ENCODE results near the gene TCN2. TPM values are rescaled to one million over a fixed set of nuclear protein-coding genes. Genes with fewer than 3 reads are reported as not detected.
"Not testable (repeated sequence)": the region's sequence is repeated elsewhere in the genome, so short reads cannot be mapped to it uniquely, and the experiment has no call there.

TCN2 gene
- polyA plus RNA-seq (2013, experiment 1 of 2) = 16.2 TPM
- 16.3 TPM for polyA plus RNA-seq (2013, experiment 2 of 2)

DNA sequence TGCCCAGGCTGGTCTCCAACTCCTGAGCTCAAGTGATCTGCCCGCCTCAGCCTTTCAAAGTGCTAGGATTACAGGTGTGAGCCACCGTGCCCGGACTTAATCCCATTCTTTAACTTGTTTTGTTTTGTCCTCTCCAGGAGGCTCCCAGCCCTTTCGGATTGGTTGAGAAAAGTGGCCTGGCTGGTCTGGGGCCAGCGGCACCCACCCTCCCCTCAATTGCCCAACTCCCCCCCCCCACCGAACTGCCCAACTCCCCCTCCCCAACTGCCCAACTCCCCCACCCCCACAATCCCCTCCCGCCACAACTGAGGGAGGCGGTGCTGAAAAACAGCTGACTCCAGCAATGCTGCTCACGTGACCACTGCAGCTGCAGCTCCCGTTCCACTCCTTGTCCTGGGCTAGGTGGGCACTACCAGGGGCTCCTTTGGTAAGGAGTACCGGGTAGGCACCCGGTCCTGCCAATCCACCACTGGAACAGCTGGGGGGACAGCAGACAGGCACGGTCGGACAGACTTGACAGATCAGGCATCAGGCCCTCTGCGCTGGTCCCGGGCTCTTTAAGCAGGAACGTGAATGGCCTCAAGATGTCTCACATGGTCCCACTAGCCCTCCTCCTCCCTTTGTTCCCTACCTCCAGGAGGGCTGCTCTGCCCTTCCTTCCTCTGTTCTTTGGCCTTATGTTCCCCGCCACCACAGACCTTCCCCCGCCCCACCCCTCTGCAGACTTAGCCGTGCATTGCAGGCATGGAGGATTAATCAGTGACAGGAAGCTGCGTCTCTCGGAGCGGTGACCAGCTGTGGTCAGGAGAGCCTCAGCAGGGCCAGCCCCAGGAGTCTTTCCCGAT lies at the start of gene TCN2:
TSS of gene TCN2 (plus strand) at position 720 of the 845 bp plus-strand sequence. CDS start 158 bp downstream, outside the sequence.
- H2AK5ac ChIP-seq (ENCODE audit: low read length, severe bottlenecking) = peak within 1 kb of the TSS; percentile 95
- peak within 1 kb of the TSS; percentile 54 for H2AFZ ChIP-seq (ENCODE audit: low read depth, low read length)
- H4K8ac ChIP-seq (ENCODE audit: low read length) = peak within 1 kb of the TSS; percentile 99
- H3K79me1 ChIP-seq (replicated peaks; ENCODE audit: low read length, poor library complexity, severe bottlenecking) = peaks cover 1% of the 10 kb centered on the region
- peaks cover 0 to 6% of the 10 kb centered on the region in 2 experiments for H3K36me3 ChIP-seq (ENCODE audit: control insufficient read depth in 1 of 2, insufficient read depth in 2 of 2, low read depth in 1 of 2, low read length in 2 of 2)
- H3K18ac ChIP-seq (ENCODE audit: low read depth in 1 of 2, low read length in 2 of 2) = peak within 1 kb of the TSS; percentile 95 to 97
- H3K14ac ChIP-seq (ENCODE audit: low read length in 2 of 2) = peak within 1 kb of the TSS in 1 of 2 experiments; percentile 53
- peak within 1 kb of the TSS; percentile 67 to 88 for H2BK12ac ChIP-seq (ENCODE audit: low read length in 2 of 2)
- H3K9ac ChIP-seq (ENCODE audit: low read length) = peak within 1 kb of the TSS; percentile 85
- H3K27ac ChIP-seq (ENCODE audit: low read length, poor library complexity, severe bottlenecking) = peak within 1 kb of the TSS; percentile 98
- peak within 1 kb of the TSS; percentile 93 for H3K4me2 ChIP-seq (ENCODE audit: low read length, poor library complexity, severe bottlenecking)
- H3K4me1 ChIP-seq (ENCODE audit: control insufficient read depth, insufficient read depth, low read depth, low read length) = peaks cover 28% of the 10 kb centered on the region
- H4K91ac ChIP-seq (ENCODE audit: low read length) = peak within 1 kb of the TSS; percentile 96
- H3K23ac ChIP-seq (ENCODE audit: low read length in 2 of 2) = no peak within 1 kb of the TSS
- peak within 1 kb of the TSS; percentile 91 for H2BK5ac ChIP-seq (ENCODE audit: low read depth, low read length, poor library complexity, severe bottlenecking)
- no peaks in the 10 kb centered on the region for H3K27me3 ChIP-seq (ENCODE audit: control insufficient read depth in 1 of 2, insufficient read depth in 1 of 2, low read length in 2 of 2)
- DNase-seq = peak; percentile 88
- 3% methylated on average over 23 of the region's 24 CpGs for WGBS
- peak within 1 kb of the TSS; percentile 75 for H2BK15ac ChIP-seq (ENCODE audit: low read depth, poor library complexity, severe bottlenecking)
- peak within 1 kb of the TSS; percentile 50 for H2BK120ac ChIP-seq (ENCODE audit: low read depth, low read length)
- H3K4ac ChIP-seq (ENCODE audit: low read depth in 1 of 2, low read length in 2 of 2) = peak within 1 kb of the TSS; percentile 47 to 76
- peak within 1 kb of the TSS; percentile 54 to 82 for H3K4me3 ChIP-seq (ENCODE audit: insufficient read depth in 1 of 2, low read depth in 1 of 2, low read length in 2 of 2)
- no peaks in the 10 kb centered on the region for H3K9me3 ChIP-seq (ENCODE audit: control insufficient read depth, low read length)

DNA sequence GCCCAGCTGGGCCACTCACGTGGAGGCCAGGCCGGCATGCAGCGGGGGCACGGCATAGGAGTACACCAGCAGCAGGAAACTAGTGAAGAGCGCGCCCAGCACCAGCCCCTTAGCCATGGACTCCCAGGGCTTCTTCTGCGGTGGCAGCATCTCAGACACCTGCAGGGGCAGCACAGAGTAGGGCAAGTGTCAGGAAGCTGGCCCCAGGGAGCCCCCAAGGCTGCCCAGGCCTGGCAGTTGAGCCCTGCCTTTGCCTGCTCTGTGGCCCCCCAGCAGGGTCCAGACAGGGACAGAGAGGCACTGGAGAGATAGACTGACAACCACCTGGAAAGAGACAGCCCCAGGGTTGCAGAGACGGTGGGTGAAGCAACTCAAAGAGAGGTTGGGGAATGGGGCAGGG lies 49.7 kb upstream of the TCN2 start:
- WGBS = 82% methylated on average over 8 of the region's 8 CpGs
- DNase-seq = no peak
- Histone ChIP-seq H3K4me2 (ENCODE audit: low read length, poor library complexity, severe bottlenecking) (no peak overlapping the region), H2AK5ac (ENCODE audit: low read length, severe bottlenecking) (no peak overlapping the region), H4K8ac (ENCODE audit: low read length) (no peak overlapping the region), H3K4me1 (ENCODE audit: control insufficient read depth, insufficient read depth, low read depth, low read length) (peaks cover 29% of the 10 kb centered on the region), H3K27ac (ENCODE audit: low read length, poor library complexity, severe bottlenecking) (no peak overlapping the region), H3K9ac (ENCODE audit: low read length) (no peak overlapping the region), H2BK120ac (ENCODE audit: low read depth, low read length) (no peak overlapping the region), H2BK5ac (ENCODE audit: low read depth, low read length, poor library complexity, severe bottlenecking) (no peak overlapping the region), H2AFZ (ENCODE audit: low read depth, low read length) (no peak overlapping the region), H3K27me3 (ENCODE audit: control insufficient read depth in 1 of 2, insufficient read depth in 1 of 2, low read length in 2 of 2) (peaks cover 0 to 18% of the 10 kb centered on the region in 2 experiments), H3K4ac (ENCODE audit: low read depth in 1 of 2, low read length in 2 of 2) (no peak overlapping the region), H3K23ac (ENCODE audit: low read length in 2 of 2) (no peak overlapping the region), H4K91ac (ENCODE audit: low read length) (no peak overlapping the region), H3K4me3 (ENCODE audit: insufficient read depth in 1 of 2, low read depth in 1 of 2, low read length in 2 of 2) (no peak overlapping the region), H3K36me3 (ENCODE audit: control insufficient read depth in 1 of 2, insufficient read depth in 2 of 2, low read depth in 1 of 2, low read length in 2 of 2) (peaks cover 0 to 43% of the 10 kb centered on the region in 2 experiments), H3K79me1 (replicated peaks; ENCODE audit: low read length, poor library complexity, severe bottlenecking) (peaks cover 17% of the 10 kb centered on the region), H3K14ac (ENCODE audit: low read length in 2 of 2) (peak overlapping the region in 1 of 2 experiments; percentile 23), H3K9me3 (ENCODE audit: control insufficient read depth, low read length) (no peaks in the 10 kb centered on the region), H2BK15ac (ENCODE audit: low read depth, poor library complexity, severe bottlenecking) (no peak overlapping the region), H2BK12ac (ENCODE audit: low read length in 2 of 2) (no peak overlapping the region), H3K18ac (ENCODE audit: low read depth in 1 of 2, low read length in 2 of 2) (no peak overlapping the region)

DNA sequence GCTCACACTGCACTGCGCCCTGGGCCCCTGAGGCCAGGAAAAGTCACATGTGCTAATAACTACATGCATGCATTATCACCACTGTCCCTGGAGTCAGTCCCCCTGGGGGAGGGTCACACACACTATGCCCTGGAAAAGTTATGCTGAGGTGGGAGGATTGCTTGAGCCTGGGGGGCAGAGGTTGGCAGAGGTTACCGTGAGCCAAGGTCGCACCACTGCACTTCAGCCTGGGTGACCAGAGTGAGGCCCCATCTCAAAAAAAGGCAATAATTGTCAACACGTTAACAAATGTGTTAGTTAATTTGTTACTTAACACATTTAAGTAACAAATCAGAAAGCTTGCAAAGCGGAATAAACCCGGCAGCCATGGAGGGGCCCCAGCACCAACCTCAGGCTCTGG lies 47.1 kb upstream of the TCN2 start:
- Histone ChIP-seq H3K27ac (ENCODE audit: low read length, poor library complexity, severe bottlenecking) (peak overlapping the region; percentile 24), H2AK5ac (ENCODE audit: low read length, severe bottlenecking) (no peak overlapping the region), H3K18ac (ENCODE audit: low read depth in 1 of 2, low read length in 2 of 2) (no peak overlapping the region), H4K91ac (ENCODE audit: low read length) (no peak overlapping the region), H3K4me1 (ENCODE audit: control insufficient read depth, insufficient read depth, low read depth, low read length) (peaks cover 43% of the 10 kb centered on the region), H3K79me1 (replicated peaks; ENCODE audit: low read length, poor library complexity, severe bottlenecking) (peaks cover 18% of the 10 kb centered on the region), H2BK15ac (ENCODE audit: low read depth, poor library complexity, severe bottlenecking) (no peak overlapping the region), H2BK5ac (ENCODE audit: low read depth, low read length, poor library complexity, severe bottlenecking) (no peak overlapping the region), H3K27me3 (ENCODE audit: control insufficient read depth in 1 of 2, insufficient read depth in 1 of 2, low read length in 2 of 2) (peaks cover 0 to 32% of the 10 kb centered on the region in 2 experiments), H4K8ac (ENCODE audit: low read length) (no peak overlapping the region), H3K9me3 (ENCODE audit: control insufficient read depth, low read length) (no peaks in the 10 kb centered on the region), H3K23ac (ENCODE audit: low read length in 2 of 2) (no peak overlapping the region), H2AFZ (ENCODE audit: low read depth, low read length) (no peak overlapping the region), H3K4me2 (ENCODE audit: low read length, poor library complexity, severe bottlenecking) (no peak overlapping the region), H3K36me3 (ENCODE audit: control insufficient read depth in 1 of 2, insufficient read depth in 2 of 2, low read depth in 1 of 2, low read length in 2 of 2) (peaks cover 0 to 30% of the 10 kb centered on the region in 2 experiments), H3K14ac (ENCODE audit: low read length in 2 of 2) (no peak overlapping the region), H3K4ac (ENCODE audit: low read depth in 1 of 2, low read length in 2 of 2) (no peak overlapping the region), H2BK12ac (ENCODE audit: low read length in 2 of 2) (no peak overlapping the region), H2BK120ac (ENCODE audit: low read depth, low read length) (no peak overlapping the region), H3K4me3 (ENCODE audit: insufficient read depth in 1 of 2, low read depth in 1 of 2, low read length in 2 of 2) (no peak overlapping the region), H3K9ac (ENCODE audit: low read length) (no peak overlapping the region)
- DNase-seq = no peak
- WGBS = 77% methylated on average over 6 of the region's 6 CpGs

DNA sequence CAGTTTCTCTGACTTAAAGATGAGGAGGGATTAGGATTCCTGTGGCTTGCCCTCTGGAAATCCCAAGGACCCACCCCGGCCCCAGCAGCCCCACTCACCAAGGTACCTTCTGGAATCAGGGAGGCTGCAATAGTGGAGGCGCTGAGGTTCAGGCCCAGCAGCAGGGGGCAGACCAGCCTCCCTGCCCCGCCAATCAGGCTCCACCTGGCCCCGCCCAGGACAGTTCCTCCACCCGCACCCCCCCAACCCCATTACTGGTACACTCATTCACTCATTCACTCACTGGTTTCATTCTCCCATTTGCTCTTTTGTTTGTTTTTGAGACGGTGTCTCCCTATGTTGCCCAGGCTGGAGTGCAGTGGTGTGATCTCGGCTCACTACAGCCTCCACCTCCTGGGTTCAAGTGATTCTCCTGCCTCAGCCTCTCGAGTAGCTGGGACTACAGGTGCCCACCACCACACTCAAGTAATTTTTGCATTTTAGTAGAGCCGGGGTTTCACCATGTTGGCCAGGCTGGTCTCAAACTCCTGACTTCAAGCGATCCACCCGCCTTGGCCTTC lies 46.3 kb upstream of the TCN2 start:
- Histone ChIP-seq H3K4me1 (ENCODE audit: control insufficient read depth, insufficient read depth, low read depth, low read length) (peaks cover 47% of the 10 kb centered on the region), H3K27ac (ENCODE audit: low read length, poor library complexity, severe bottlenecking) (peak overlapping the region; percentile 24), H3K79me1 (replicated peaks; ENCODE audit: low read length, poor library complexity, severe bottlenecking) (peaks cover 20% of the 10 kb centered on the region), H2AK5ac (ENCODE audit: low read length, severe bottlenecking) (peak overlapping the region; percentile 72), H2BK5ac (ENCODE audit: low read depth, low read length, poor library complexity, severe bottlenecking) (peak overlapping the region; percentile 47), H3K36me3 (ENCODE audit: control insufficient read depth in 1 of 2, insufficient read depth in 2 of 2, low read depth in 1 of 2, low read length in 2 of 2) (peaks cover 0 to 22% of the 10 kb centered on the region in 2 experiments), H3K27me3 (ENCODE audit: control insufficient read depth in 1 of 2, insufficient read depth in 1 of 2, low read length in 2 of 2) (peaks cover 0 to 41% of the 10 kb centered on the region in 2 experiments)
- H4K8ac ChIP-seq (ENCODE audit: low read length); DNase-seq; H2BK12ac ChIP-seq (ENCODE audit: low read length in 2 of 2); H3K4me2 ChIP-seq (ENCODE audit: low read length, poor library complexity, severe bottlenecking); H4K91ac ChIP-seq (ENCODE audit: low read length); H3K9me3 ChIP-seq (ENCODE audit: control insufficient read depth, low read length); H3K14ac ChIP-seq (ENCODE audit: low read length in 2 of 2); H3K23ac ChIP-seq (ENCODE audit: low read length in 2 of 2); H3K4ac ChIP-seq (ENCODE audit: low read depth in 1 of 2, low read length in 2 of 2); H2AFZ ChIP-seq (ENCODE audit: low read depth, low read length); H3K18ac ChIP-seq (ENCODE audit: low read depth in 1 of 2, low read length in 2 of 2); H3K4me3 ChIP-seq (ENCODE audit: insufficient read depth in 1 of 2, low read depth in 1 of 2, low read length in 2 of 2); H3K9ac ChIP-seq (ENCODE audit: low read length); H2BK120ac ChIP-seq (ENCODE audit: low read depth, low read length); H2BK15ac ChIP-seq (ENCODE audit: low read depth, poor library complexity, severe bottlenecking): not testable (repeated sequence)
- WGBS = 88% methylated on average over 11 of the region's 11 CpGs
